HG03175 (cell line): ENCODE measurements around the gene TSBP1.
"Not testable (repeated sequence)": the region's sequence is repeated elsewhere in the genome, so short reads cannot be mapped to it uniquely, and the experiment has no call there.

Experiments
- ATAC-seq: cut with Tn5 transposase; IDR thresholded peaks from one replicate; pipeline ENCODE4 v1.9.1; 2021; ENCODE audit warnings: mild to moderate bottlenecking, moderate library complexity; ENCODE audit not compliant: unreplicated experiment

The TSBP1 gene

GRCh38 chr6:32291543-32291942, 80.2 kb downstream of the TSBP1 start:
- ATAC-seq, result no peak

DNA sequence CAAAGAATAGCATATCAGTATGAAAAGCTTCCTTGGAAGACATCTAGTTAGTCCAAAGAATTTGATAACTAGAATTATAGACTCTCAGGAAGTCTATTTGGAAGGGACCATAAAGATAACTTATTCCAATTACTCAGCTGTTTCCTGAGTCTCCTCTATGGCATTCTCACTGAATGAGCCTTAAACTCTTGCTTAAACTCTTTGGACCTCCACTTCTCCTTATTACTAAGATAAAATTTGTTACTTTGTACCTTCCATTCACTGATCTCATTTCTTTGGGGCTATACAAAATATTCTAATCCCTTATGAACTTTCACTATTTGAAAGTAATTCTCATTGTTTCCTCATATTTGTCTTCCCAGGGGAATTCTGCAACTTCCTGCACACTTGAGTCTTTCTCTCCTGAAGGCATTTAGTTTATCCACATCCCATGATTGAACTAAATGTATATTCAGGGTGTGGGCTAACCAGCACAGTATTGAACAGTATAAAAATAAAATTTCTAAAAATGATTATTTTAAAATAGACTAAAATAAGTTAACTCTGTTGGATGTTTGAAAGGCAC, 80.7 kb downstream of the TSBP1 start:
- no peak for ATAC-seq

GRCh38 chr6:32288426-32288825, 83.3 kb downstream of the TSBP1 start:
- no peak for ATAC-seq

- ATAC-seq, result not testable (repeated sequence)
Measured at GRCh38 chr6:32273801-32274577, 97.7 kb downstream of the TSBP1 start.

DNA sequence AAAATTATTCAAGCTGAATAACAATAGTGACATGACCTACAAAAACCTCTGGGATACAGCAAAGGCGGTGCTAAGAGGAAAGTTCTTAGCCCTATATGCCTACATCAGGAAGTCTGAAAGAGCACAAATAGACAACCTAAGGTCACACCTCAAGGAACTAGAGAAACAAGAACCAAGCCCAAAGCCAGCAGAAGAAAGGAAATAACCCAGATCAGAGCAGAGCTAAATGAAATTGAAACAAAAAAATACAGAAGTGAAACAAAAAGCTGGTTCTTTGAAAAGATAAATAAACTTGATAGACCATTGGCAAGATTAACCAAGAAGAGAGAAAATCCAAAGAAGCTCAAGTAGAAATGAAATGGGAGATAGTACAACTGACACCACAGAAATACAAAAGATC, 100.3 kb downstream of the TSBP1 start:
- no peak for ATAC-seq

- not testable (repeated sequence) for ATAC-seq
Measured at GRCh38 chr6:32268459-32268858, 103.2 kb downstream of the TSBP1 start.

- no peak for ATAC-seq
Measured at GRCh38 chr6:32267035-32267434, 104.7 kb downstream of the TSBP1 start.

DNA sequence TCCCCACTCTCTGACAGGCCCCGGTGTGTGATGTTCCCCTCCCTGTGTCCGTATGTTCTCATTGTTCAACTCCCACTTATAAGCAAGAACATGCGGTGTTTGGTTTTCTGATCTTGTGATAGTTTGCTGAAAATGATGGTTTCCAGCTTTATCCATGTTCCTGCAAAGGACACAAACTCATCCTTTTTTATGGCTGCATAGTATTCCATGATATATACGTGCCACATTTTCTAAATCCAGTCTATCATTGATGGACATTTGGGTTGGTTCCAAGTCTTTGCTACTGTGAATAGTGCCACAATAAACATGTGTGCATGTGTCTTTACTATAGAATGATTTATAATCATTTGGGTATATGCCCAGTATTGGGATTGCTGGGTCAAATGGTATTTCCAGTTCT, 114.4 kb downstream of the TSBP1 start:
- ATAC-seq, result not testable (repeated sequence)

GRCh38 chr6:32255199-32256153, 116.2 kb downstream of the TSBP1 start:
- no peak for ATAC-seq

DNA sequence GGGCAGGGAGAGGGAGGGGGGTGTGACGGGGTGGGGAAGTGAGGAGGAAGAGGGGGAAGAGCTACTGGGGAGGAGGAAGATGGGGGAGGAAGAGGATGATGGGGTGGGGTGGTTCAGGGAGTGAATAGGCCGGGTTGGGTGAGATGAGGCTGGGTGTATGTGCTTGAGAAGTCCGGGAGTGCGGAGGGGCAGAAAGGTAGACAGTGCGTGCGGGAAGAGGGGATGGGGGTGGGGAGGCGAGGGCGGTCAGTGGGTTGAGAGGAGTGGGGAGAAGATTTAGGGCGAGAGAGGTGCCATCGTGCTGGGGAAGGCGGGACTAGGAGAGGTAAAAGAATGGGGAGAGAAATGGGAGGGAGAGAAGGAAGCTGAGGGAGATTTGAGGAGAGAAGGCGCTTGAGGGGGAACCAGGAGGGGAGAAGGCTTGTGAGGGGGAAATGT, 116.9 kb downstream of the TSBP1 start:
- no peak for ATAC-seq

GRCh38 chr6:32252331-32253009, 119.2 kb downstream of the TSBP1 start:
- peak; percentile 43 for ATAC-seq

- ATAC-seq, result no peak
Measured at GRCh38 chr6:32249262-32249661, 122.4 kb downstream of the TSBP1 start.

- ATAC-seq, result no peak
Measured at GRCh38 chr6:32247401-32247800, 124.3 kb downstream of the TSBP1 start.

GRCh38 chr6:32244946-32245398, 126.7 kb downstream of the TSBP1 start:
- ATAC-seq, result no peak

DNA sequence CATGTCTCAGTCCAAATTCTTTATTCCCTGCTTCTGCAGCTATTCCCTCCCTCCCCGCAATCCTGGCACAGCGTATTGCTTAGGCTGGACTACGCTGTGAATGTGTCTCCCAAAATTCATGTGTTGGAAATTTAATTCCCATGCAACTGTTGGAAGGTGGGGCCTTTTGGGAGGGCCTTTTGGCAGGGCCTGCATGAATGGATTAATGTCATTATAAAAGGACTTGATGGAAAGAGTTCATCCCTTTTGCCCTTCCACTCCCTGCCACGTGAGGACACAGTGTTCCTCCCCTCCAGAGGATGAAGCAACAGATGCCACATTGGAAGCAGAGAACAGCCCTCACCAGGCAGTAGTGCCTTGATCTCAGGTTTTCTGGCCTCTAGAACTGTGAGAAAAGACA, 127.4 kb downstream of the TSBP1 start:
- ATAC-seq, result no peak
